HG02943 (cell line): Measurements from ENCODE around the gene DOCK3.
"Not testable (repeated sequence)": the region's sequence is repeated elsewhere in the genome, so short reads cannot be mapped to it uniquely, and the experiment has no call there.

Source experiments
- ATAC-seq: cut with Tn5 transposase; IDR thresholded peaks from one replicate; pipeline ENCODE4 v1.9.1; 2021; ENCODE audit warnings: mild to moderate bottlenecking, low read depth, moderate library complexity; ENCODE audit not compliant: unreplicated experiment

DOCK3 gene

DNA sequence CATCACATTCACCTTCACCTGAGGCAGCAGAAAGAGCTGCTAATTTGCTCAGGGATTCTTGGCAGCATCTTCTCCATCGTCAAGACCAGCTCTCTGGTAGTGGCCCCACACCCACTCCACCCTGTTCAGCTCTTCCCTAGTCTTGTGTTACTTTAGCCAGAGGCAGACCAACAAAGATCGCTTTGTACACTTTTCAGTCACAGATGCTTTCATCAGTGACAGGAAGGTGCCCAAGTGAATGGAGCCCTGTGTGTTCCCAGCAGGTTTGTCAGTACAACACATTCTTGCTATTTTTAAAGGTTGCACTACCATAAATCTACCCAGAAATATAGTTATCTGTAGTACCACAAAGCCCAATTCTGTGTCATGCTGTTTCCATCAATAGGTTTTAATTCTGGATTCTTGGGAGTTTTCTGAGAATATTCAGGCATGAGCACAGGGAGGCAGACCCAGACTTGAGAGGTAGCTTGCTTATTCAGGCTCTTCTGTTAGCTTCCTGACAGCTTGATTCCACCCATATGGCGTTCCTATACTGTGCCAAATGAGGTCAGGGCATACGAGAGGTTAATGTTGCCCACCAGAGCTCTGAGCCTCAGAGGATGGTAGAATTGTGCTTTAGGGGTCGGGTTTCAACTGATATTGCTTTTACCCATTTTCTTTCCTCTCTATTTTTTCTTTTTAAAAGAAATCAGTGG is 600.5 kb downstream of the DOCK3 start:
- no peak for ATAC-seq

DNA sequence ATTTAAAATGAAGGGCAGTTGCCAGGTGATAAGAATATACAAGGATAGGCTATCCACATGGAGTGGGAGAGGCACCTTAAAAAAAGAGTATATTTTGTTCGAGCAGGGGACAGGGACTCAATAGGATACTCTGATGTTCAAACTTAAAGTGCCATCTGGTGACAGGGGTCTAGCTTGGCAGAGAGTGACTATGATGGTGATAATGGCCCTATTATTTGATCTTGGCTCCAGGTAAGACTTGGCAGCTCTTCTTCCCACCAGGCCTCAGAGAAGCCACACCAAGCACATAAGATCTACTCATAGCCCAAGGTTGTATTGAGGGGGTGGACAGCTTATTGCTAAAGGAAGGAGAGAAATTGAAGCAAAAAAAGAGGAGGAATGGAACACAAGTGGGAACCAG is 601.3 kb downstream of the DOCK3 start:
- ATAC-seq: no peak

DNA sequence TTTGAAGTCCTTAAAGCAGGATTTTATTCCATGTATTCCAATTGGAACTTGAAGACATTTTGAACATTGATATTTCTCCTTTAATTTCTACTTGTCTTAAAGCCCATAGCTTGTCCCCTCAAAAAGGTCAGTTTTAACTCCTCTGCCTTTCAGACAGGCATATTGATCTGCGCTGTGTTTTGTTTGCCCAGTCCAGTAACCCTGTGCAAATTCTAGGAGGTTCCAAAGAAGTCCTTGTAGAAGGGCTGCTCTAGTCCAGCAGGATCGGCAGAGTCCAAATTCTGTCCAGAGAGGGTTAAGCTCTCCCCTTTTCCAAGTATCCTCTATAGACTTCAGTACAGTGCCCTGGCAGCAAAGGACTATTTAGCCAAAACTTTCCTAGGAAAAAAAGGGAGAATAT is 604.7 kb downstream of the DOCK3 start:
- ATAC-seq: no peak

DNA sequence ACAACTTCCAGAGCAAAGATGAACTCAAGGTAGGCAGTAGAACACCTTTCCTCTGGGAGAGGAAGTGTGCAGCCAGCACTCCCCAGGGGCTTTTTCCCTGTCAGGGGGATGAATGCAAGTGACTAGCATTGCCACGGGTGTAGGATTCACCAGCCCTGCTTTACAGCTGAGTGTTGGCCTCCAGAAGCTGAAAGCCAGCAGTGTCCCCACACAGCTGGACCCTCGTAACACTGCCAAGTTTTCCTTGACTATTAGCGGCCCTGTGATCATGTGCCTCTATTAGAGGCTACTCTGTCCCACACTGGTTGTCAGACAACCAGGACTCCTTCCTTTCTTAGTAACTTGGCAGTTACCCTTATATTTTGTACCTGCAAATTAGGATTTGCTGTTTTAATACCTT is 605.4 kb downstream of the DOCK3 start:
- no peak for ATAC-seq

DNA sequence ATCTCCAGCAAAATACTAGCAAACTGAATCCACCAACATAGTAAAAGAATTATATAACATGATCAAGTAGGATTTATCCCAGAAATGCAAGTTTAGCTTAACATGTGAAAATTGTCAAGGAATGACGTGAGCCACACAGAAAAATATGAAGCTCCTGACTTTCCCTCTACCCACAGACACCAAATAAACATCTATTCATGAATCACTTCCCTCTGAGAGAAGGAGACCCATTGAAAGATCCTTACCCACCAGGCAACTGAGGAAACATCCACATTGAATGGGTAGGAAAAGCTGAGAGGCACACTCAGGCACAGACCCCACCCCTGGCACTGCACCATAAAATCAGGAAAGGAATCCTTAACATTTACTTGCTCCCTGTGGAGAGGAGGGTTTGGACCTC is 608.2 kb downstream of the DOCK3 start:
- ATAC-seq: no peak

DNA sequence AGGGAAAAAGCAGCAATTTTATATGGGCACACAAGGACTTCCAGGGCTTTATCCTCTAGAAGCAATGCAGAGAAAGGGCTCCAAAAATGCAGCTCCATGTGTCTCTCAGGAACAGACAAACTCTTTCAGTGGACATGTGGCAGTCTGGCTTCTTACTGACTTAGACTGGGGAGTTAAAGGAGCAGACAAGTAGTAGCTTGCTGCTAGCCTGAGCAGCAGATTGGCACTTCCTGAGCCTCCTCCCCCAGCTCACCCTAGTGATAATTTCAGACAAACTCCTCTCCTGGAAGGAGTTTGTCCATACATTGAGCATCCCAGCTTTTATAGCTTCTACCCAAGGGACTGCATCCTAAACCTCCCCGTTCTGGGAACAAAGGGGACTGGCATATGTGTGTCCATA is 608.7 kb downstream of the DOCK3 start:
- no peak for ATAC-seq

DNA sequence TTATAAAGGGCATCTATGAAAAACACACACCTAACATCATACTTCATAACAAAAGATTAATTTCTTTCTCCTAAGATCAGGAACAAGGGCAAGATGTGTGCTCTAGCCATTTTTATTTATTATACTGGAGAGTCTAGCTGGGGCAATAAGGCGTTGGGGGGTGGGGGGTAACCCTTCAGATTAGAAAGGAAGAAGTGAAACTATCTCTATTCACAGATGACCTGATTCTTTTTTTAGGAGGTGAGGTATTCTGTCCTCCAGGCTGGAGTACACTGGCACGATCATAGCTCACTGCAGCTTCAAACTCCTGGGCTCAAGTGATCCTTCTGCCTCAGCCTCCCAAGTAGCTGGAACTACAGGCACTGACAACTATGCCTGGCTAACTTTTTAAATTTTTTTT is 620.9 kb downstream of the DOCK3 start:
- no peak for ATAC-seq

DNA sequence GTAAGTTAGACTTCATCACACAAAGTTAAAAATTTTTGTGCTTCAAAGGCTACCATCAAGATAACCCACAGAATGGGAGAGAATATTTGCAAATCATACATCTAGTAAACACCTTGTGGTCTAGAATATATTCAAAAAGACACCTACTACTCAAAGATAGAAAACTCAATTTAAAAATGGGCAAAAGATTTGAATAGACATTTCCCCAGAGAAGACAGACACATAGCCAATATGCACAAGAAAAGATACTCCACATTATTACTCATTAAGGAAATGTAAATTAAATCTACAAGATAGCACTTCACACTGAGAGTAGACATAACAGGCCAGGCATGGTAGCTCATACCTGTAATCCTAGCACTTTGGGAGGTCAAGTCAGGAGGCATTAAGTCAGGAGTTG is 622.6 kb downstream of the DOCK3 start:
- ATAC-seq: no peak

DNA sequence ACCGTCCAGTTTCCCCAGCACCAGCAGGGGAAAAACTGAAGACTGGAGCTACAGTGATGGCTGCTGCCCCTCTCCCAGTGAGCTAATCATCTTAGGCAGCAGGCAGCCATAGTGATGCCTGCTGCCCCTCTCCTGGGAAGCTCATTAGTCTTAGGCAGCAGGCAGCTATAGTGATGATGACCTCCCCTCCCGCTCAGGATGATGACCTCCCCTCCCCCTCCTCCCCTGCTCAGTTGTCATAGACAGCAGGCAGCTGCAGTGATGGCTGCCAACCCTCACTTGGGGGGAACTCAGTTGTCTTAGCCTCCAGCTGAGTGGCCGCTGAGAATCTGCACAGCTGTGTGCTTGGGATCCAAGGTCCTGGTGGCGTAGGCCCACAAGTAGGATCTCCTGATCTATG is 629.5 kb downstream of the DOCK3 start:
- ATAC-seq: no peak

DNA sequence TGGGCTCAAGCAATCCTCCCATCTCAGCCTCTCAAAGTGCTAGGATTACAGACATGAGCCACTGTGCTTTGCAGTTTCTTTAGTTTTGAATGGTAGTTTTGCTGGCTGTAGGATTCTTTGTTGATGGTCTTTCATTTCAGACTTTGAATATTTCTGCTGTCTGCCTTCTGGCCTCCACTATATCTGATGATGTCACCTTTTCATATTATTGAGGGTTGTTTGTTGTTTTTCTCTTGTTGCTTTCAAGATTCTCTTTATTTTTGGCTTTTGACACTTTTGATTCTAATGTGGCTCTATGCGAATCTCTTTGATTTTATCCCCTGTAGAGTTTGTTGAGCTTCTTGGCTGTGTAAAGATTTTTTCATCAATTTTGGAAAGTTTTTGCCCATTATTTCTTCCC is 631.4 kb downstream of the DOCK3 start:
- ATAC-seq: no peak

DNA sequence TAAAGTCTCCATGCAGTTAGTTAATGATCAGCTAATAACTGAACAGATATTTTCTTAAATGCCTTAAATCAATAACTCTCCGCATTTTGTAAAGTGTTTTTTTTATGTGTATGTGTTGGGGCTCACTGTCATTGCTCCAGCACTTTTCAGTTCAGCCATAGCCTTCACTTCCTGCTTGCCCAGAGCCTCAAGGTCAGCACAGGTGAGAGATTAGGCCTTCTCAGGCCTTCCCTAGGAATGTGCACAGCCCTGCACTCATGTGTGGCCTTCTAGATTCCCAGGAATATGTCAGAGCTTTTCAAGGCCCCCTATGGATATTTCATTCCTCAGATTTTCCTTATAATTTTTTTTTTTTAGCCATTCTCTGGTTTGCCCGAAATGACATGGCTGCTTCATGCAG is 632.7 kb downstream of the DOCK3 start:
- no peak for ATAC-seq

DNA sequence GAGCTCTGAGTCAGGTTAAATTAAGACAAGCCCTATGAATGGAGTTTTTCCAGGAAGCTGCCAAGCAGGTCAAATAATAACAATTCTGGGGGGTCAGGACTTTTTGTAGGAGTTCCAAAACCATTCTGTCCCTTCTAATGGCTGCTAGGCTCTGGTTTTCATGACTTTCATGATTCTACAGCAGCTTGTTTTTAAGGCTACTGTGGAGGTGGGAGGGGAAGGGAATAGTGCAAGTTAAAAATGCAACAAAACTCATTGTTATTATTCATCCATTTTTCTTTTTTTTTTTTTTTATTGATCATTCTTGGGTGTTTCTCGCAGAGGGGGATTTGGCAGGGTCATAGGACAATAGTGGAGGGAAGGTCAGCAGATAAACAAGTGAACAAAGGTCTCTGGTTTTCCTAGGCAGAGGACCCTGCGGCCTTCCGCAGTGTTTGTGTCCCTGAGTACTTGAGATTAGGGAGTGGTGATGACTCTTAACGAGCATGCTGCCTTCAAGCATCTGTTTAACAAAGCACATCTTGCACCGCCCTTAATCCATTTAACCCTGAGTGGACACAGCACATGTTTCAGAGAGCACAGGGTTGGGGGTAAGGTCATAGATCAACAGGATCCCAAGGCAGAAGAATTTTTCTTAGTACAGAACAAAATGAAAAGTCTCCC is 633.3 kb downstream of the DOCK3 start:
- ATAC-seq: not testable (repeated sequence)

DNA sequence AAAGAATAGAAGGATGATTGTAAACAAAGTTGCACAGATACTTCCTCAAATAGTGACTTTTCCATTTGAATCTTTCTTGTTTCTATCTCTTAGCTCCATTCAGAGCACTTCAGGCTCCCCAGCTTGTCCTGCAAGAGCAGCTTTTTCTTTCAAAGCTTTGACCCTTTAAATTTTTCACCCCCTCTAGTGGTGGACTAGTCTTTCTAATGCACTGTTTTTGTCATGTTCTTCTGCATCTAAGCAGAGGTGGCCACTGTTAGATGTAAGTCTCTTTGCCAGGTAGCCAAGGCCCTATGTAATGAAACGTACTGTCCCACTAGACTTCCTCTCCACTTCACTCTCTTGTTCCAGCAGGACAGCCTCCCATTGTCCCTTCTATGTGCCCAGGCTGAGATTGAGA is 636.3 kb downstream of the DOCK3 start:
- ATAC-seq: no peak

DNA sequence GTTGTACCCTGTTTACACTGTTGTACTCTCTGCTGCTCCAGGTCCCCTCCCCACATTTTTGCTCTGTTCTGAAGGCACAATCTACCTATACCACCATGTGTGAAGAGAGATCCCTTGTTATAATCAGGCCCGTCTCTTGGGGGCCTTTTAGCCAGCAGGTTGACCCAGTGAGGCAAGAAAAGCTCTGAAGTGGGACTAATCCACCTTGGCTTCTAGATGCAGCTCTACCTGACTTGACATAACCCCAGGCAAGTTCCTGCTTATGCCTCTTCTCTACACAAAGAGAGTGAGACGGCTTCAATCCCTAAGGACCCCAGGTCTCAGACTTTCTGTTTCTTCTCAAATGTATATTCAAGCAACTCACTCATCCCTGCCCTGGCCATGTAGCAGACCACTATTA is 653.5 kb downstream of the DOCK3 start:
- ATAC-seq: no peak

DNA sequence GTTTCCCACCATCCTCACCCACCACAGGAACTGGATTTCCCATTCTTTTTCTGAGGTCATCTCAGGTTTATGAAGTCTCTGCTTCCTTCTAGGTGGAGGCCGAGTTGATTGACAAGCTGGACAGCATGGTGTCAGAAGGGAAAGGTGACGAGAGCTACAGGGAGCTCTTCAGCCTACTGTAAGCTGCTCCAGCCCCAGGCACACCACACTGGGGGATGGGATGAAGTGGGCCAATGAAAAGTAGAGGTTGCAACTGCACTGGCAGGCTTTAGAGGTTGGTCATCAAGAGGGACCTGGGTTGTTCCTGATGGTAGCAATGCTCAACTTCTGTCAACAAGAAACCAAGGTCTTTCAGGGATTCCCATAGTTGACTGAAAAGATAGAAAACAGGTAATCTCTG is 655.3 kb downstream of the DOCK3 start:
- ATAC-seq: no peak

DNA sequence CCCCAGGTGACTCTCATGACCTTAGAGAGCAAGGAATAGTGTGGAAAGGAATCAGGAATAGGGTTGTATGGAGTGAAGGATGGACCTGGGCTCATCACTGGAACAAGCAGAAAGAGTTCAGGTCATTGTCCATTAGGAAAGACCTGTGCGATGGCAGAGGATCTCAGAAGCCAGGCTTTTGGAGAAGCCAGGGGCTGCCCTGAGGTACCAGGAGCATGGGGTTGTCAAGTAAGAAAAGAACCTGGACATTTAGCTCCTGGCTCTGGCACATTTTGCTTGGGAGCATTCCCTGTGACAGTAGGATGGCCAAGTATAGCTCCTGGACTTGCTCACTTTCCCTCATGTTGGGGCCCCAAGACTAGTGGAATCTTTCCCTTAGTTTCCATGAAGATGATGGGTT is 657.4 kb downstream of the DOCK3 start:
- no peak for ATAC-seq

DNA sequence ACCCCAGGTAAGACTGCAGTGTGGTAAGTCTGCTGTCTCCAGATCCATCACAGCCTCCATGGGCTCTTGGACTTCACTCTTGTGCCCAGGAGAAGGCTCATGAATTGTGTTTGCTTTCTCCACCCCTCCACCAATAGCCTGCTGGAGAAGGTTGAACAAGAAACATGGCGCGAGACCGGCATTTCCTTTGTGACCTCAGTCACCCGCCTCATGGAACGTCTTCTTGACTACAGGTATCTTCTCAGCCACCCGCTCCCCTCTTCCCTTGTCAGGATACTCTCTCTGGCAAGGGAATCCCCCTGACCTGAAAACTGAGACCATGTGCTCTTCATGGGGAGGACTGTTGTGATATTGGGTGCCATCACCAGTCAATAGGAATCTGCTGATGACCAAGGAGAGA is 658.3 kb downstream of the DOCK3 start:
- no peak for ATAC-seq

DNA sequence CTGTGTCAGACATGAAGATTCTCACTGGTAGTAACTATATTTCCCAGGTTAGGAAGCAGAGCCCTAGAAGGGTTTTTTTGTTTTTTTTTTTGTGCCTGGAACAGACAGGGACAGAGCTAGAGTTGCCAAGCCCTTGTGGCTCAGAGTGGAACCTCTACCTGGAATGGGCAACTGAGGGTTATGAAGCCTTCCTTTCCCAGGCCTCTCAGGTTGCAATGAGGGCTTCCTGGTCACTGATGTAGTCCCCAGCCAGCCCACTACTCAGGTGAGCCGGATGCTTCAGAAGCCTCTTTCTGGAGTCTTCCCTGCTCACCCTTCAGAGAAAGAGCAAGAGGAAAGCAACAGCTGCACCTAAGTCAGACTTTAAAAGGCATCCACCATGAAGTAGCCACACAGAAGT is 661.5 kb downstream of the DOCK3 start:
- ATAC-seq: no peak

DNA sequence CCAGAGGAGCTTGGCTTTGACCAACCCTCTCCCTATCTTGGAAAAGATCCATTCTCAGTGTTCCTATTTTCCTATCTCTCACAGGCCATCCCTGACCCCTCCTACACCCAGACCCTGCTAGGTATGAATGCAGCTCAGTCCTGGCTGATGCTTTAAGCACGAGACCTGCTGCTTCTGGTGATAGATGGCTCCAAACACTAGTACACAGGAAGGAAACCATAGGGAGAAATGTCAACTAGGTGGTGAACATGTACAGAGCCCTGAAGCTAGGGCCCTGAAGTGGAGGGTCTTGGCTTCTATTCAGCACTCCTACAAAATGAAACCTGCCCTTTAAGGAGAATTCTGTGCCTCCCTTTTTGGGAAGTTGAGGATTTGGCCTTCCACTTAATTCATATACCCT is 662.9 kb downstream of the DOCK3 start:
- ATAC-seq: no peak

DNA sequence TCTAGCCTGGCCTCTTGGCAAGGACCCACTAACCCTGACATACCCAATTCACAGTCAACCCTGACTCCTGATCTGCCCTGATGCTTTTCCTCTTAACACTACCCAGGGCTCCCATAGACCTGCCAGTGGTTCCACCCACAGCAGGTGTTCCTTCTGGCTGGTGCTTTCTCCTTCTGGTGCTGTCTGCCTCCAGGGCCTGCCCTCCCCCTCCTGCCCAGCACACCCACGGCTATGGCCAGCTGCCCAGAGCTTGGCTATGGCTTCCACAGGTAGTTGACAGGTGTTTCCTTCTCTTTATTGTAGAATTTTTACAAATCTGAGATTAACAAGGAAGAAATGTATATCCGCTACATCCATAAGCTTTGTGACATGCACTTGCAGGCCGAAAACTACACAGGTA is 663.9 kb downstream of the DOCK3 start:
- no peak for ATAC-seq

DNA sequence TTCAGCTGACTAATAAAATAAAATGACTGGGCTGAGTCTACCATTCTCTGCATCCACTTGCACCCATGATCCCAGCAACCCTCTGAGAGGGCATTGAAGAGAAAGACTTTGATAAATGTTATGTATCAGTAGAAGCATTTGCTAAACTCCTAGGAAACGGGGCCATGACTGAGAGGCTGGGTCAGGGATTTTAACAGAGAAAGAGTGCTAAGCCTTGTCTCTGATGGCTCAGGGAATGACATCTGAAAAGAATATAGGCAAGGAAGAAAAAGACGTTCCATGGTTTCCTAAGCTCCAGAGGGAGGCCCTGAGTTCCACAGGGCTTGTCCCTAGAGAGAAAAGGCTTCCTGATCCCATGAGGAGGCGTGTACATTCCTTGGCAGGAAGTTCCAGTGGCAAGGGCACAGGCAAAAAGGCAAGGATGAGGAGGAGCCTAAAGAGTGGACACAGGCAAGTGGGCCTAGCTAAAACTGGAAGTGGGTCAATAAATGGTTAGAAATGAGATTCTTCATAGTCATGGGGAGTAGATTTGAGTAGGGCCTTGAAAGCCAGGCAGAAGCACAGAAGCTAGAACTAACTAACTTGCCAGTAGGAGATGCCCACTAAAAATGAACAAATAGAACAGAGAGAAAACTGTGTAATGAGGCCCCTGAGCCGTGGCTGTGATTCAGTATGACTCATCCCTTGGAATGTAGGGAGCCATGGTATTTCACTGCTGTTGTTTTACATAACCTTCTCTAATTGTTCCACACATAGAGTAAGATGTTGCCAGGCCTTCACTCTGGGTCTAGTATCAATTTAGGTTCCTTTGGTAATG is 665.5 kb downstream of the DOCK3 start:
- no peak for ATAC-seq
